Adrenal gland (tissue), 5 donors: ENCODE measurements around the gene IGSF9.

Experiments used
- POLR2A ChIP-seq, 2 donors: fragments of 450-650 bp; IDR thresholded peaks; one replicate each; pipeline ENCODE4 v1.6.1; 2017; ENCODE audit warnings: antibody characterized with exemption in 2 of 2, mild to moderate bottlenecking in 2 of 2, moderate library complexity in 1 of 2
- TF ChIP-seq, protein P1 (sequence below), 6 experiments: fragments of 450-650 bp in 4 of 6; fragments of 200-600 bp in 2 of 6; sonication (generic) in 1 of 6; IDR thresholded peaks; 1 replicate in 5 of 6; 2 replicates in 1 of 6; pipeline versions ENCODE4 v1.5.1 to v1.8.0; 2016 to 2021; ENCODE audit warnings: antibody characterized with exemption in 6 of 6, mild to moderate bottlenecking in 2 of 6, moderate library complexity in 1 of 6
- donor health status: DM: no; HTN: no; CAD: no.

- TF ChIP-seq, protein P1, sequence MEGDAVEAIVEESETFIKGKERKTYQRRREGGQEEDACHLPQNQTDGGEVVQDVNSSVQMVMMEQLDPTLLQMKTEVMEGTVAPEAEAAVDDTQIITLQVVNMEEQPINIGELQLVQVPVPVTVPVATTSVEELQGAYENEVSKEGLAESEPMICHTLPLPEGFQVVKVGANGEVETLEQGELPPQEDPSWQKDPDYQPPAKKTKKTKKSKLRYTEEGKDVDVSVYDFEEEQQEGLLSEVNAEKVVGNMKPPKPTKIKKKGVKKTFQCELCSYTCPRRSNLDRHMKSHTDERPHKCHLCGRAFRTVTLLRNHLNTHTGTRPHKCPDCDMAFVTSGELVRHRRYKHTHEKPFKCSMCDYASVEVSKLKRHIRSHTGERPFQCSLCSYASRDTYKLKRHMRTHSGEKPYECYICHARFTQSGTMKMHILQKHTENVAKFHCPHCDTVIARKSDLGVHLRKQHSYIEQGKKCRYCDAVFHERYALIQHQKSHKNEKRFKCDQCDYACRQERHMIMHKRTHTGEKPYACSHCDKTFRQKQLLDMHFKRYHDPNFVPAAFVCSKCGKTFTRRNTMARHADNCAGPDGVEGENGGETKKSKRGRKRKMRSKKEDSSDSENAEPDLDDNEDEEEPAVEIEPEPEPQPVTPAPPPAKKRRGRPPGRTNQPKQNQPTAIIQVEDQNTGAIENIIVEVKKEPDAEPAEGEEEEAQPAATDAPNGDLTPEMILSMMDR (IDR thresholded peaks at IDR 0.05), result no peak
- TF ChIP-seq POLR2A (IDR thresholded peaks at IDR 0.05), result no peak
Measured at GRCh38 chr1:159879977-159880376, 65.4 kb downstream of the IGSF9 start.
